HFF-Myc (cell line): ENCODE data around the gene ZNF518A.
"Not testable (repeated sequence)": the region's sequence is repeated elsewhere in the genome, so short reads cannot be mapped to it uniquely, and the experiment has no call there.

Experiments used
- DNase-seq: peaks from one replicate; pipeline ENCODE4 v3.0.0-alpha.2; 2011; ENCODE audit warnings: low read depth; ENCODE audit errors: extremely low read depth
- H3K4me3 ChIP-seq: replicated peaks from 2 replicates; pipeline ENCODE4 v1.5.1; 2011; ENCODE audit warnings: low read depth, mild to moderate bottlenecking, control low read depth, low read length
- CTCF ChIP-seq: IDR thresholded peaks from 2 replicates; pipeline ENCODE4 v1.5.1; 2012; ENCODE audit warnings: mild to moderate bottlenecking, low read depth, low read length, control low read depth; ENCODE audit errors: missing control alignments

The ZNF518A gene

DNA sequence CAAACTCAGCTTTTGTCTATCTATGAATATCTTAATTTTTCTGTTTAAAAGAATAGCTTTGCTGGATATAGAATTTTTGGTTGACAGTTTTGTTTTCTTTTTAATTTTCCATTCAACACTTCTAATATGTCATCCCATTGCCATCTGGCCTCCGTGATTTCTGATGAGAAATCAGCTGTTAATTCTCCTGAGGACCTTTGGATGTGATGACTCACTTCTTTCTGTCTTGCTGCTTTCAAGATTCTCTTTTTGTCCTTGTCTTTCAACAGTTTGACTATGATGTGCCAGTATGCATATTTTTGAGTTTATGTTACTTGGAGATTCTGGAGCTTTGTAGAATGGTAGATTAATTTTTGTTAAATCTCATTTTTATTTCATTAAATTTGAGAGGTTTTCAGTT, 38.4 kb downstream of the ZNF518A start:
- H3K4me3 ChIP-seq = no peak overlapping the region
- TF ChIP-seq CTCF = no peak
- no peak for DNase-seq

GRCh38 chr10:96170230-96170629, 40.1 kb downstream of the ZNF518A start:
- no peak for TF ChIP-seq CTCF
- no peak overlapping the region for H3K4me3 ChIP-seq
- no peak for DNase-seq

GRCh38 chr10:96172666-96173065, 42.6 kb downstream of the ZNF518A start:
- no peak overlapping the region for H3K4me3 ChIP-seq
- no peak for TF ChIP-seq CTCF
- DNase-seq = no peak

DNA sequence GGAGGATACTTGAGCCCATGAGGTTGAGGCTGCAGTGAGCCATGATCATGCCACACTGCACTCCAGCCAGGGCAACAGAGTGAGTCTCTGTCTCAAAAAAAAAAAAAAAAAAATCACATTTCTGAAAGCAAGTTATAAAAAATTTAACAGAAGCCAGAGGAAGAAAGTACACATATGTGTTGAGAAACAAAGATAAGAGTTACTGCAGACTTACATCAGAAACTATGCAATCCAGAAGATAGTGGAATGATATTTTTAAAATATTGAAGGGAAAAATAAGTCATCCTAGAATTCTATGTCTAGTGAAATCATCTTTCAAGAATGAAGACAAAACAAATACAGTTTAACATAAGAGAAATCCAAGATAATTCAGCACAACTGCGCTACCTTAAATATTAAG, 46.9 kb downstream of the ZNF518A start:
- TF ChIP-seq CTCF = no peak
- no peak for DNase-seq

GRCh38 chr10:96188421-96188820, 58.3 kb downstream of the ZNF518A start:
- TF ChIP-seq CTCF = no peak
- H3K4me3 ChIP-seq = no peak overlapping the region
- no peak for DNase-seq

More for the DNA sequence above, 46.9 kb downstream of the ZNF518A start:
- no peak overlapping the region for H3K4me3 ChIP-seq

- no peak for TF ChIP-seq CTCF
- H3K4me3 ChIP-seq = no peak overlapping the region
- no peak for DNase-seq
Measured at GRCh38 chr10:96188916-96189315, 58.8 kb downstream of the ZNF518A start.

- not testable (repeated sequence) for H3K4me3 ChIP-seq, DNase-seq
Measured at GRCh38 chr10:96189505-96189904, 59.4 kb downstream of the ZNF518A start.
